GM19351 (cell line): Measurements from ENCODE around the gene CRK.
"Not testable (repeated sequence)": the region's sequence is repeated elsewhere in the genome, so short reads cannot be mapped to it uniquely, and the experiment has no call there.

Source experiments
- ATAC-seq: cut with Tn5 transposase; IDR thresholded peaks from one replicate; pipeline ENCODE4 v1.9.1; 2021; ENCODE audit warnings: mild to moderate bottlenecking, moderate library complexity; ENCODE audit not compliant: unreplicated experiment

CRK gene

GRCh38 chr17:1390432-1391367, 65.3 kb downstream of the CRK start:
- no peak for ATAC-seq

GRCh38 chr17:1387490-1388227, 68.4 kb downstream of the CRK start:
- not testable (repeated sequence) for ATAC-seq

GRCh38 chr17:1386675-1387190, 69.3 kb downstream of the CRK start:
- ATAC-seq: not testable (repeated sequence)

DNA sequence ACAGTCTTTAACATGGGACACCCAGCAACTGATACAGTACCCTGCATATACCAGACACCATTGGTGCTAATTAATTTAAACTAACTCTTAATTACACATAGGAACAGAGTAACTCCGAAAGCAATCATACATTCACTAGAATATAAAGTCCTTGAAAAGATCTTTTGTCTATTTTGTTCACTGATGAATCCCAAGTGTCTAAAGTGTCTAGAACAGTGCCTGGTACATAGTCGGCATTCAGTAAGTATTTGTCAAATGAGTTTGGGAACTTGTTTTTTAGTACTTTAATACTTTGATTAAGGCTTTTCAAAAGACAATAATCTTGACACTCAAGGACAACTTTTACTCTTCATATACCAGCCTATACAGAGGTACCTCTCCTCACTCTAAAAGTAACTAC, 69.8 kb downstream of the CRK start:
- ATAC-seq: no peak

DNA sequence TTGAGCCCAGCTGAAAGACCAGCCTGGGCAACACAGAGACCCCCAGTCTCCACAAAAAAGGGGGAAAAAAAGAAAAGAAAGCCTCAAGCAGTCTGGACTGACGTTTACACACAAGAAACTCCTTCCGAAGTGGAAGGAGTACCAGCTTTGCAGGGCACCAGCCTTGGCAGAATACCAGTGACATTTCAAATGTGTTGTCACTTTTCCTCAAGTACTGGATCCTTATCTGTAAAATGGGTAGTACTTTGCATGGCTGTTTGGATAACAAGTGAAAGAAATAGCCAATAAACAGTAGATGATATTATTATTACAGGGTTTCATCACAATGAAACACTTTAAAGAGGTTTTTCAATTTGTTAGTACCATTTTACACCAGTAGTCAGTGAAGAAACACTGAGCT, 70.2 kb downstream of the CRK start:
- no peak for ATAC-seq

GRCh38 chr17:1384905-1385435, 71.1 kb downstream of the CRK start:
- ATAC-seq: no peak

DNA sequence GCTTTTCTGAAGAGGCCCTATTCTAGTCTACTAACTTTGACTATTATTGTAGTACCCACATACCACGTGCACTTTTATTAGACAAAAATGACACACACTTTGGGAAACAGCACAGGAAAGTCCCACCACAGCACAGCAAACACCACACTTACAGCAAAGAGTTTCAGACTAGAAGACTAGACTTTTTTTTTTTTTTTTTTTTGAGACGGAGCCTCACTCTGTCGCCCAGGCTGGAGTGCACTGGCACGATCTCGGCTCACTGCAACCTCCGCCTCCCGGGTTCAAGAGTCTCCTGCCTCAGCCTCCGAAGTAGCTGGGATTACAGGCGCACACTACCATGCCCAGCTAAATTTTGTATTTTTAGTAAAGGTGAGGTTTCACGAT, 76.1 kb downstream of the CRK start:
- ATAC-seq: no peak

DNA sequence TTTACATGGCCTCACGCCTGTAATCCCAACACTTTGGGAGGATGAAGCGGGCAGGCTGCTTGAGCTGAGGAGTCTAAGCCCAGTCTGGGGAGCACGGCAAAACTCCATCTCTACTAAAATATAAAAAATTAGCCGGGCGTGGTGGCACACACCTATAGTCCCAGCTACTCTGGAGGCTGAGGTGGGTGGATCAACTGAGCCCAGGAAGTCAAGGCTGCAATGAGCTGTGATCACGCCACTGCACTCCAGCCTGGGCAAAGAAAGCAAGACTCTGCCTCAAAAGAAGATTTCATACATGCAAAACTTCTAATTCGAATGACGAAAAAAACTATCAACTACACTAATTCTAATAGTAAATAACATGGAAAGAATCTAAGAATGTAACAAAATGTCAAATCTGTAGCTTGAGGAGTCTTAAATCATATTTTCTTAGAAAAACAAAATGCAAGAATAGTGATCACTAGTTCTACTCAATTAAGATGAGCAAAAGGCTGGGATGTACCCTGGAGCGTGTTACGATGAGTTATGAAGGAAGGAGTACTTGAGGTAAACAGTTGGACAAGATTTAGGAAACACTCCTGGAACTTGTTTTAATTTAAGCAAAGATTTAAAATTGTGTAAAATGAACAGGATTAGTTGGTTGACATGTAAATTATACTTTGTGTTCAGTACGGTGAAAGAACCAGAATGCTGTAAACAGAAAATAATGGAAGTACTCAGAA, 76.7 kb downstream of the CRK start:
- ATAC-seq: no peak

- not testable (repeated sequence) for ATAC-seq
These were observed 77.6 kb downstream of the CRK start for GRCh38 chr17:1378476-1378860.

- ATAC-seq: no peak
These were observed 78.7 kb downstream of the CRK start for GRCh38 chr17:1377334-1377733.

GRCh38 chr17:1376061-1376460, 80.0 kb downstream of the CRK start:
- ATAC-seq: no peak

- ATAC-seq: no peak
These were observed 80.4 kb downstream of the CRK start for GRCh38 chr17:1375615-1376014.

- no peak for ATAC-seq
These were observed 81.4 kb downstream of the CRK start for GRCh38 chr17:1374431-1375177.

DNA sequence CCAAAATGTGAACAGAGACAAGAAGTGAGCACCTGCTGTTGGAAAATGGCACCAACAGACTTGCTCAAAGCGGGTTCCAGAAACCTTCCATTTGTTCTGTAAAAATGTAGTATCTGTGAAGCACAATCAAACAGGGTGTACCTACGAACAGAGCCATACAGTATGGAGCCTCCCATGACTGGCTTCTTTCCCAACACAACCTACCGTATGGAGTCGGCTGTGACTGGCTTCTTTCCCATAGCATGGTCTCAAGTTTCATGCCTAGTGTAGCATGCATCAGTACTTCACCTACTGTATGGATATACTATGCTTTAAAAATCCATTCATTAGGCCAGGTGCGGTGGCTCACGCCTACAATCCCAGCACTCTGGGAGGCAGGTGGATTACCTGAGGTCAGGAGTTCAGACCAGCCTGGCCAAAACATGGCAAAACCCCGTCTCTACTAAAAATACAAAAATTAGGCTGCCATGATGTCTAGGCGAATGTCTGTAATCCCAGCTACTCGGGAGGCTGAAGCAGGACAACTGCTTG, 82.3 kb downstream of the CRK start:
- ATAC-seq: no peak

- ATAC-seq: no peak
These were observed 83.4 kb downstream of the CRK start for GRCh38 chr17:1372618-1373017.

- no peak for ATAC-seq
These were observed 84.0 kb downstream of the CRK start for GRCh38 chr17:1371893-1372590.
